Activated CD4-positive, alpha-beta T cell treated with anti-CD3 and anti-CD28 coated beads for 48 hours (primary cell): ENCODE measurements around the gene JAKMIP1.

Experiments used
- DNase-seq: peaks from one replicate; pipeline ENCODE4 v3.0.0-alpha.2; 2020

JAKMIP1 gene

GRCh38 chr4:6055436-6055835, 144.9 kb downstream of the JAKMIP1 start:
- DNase-seq = no peak

- DNase-seq = no peak
Measured at GRCh38 chr4:6055030-6055429, 145.3 kb downstream of the JAKMIP1 start.

DNA sequence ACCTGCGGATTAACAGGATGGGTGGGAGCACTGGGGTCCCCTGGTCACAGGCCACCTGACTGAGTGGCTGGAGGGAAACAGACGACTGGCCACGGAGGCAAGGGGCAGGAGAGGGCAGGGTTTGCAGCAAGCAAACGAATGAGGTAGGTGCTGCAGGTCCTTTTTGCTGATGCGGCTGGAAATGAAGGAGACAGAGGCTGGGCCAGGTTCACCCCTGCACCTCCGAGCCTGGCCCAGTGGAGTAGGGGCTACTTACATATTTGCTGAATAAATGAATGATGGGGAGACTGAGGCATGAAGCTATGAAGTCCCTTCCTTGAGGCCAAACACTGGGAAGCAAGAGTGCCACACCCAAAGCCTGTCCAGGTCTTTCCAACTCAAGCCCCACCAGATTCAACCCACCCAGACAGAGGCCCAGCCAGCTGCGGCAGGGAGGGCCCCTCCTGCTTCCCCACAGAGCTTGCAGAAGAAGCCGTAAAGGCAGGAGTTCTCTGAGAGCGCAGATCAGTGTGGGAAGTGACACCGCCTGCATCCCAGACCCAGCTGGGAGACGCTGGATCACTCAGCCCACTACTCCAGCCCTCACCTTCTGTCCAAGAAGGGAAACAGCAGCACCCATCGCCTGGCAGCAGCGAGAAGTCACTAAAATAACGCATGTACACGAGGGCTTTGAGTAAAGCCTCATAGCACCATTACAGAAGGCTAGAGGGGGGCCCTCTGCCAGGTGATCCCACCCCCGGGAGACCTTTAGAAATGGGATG, 146.0 kb downstream of the JAKMIP1 start:
- DNase-seq = no peak

GRCh38 chr4:6052679-6053078, 147.7 kb downstream of the JAKMIP1 start:
- DNase-seq = no peak

- no peak for DNase-seq
Measured at GRCh38 chr4:6050551-6050950, 149.8 kb downstream of the JAKMIP1 start.

DNA sequence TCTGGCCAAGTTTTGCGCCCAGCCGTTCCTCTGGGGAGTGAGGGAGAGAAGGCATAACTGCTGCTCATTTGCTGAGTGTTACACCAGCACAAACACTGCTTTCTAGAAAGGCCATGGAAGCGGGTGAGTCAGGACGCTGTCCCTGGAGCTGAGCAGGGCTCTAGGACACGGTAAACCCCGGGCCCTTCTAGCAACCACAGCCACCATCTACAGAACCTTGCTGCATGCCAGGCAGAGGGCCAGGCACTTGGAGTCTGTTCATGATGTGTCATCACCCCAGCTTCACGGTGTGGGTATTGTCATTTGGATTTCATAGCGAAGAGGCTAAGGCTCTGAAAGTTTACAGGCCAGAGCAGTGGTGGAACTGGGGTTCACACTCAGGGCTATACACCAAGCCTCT, 150.4 kb downstream of the JAKMIP1 start:
- DNase-seq = no peak

DNA sequence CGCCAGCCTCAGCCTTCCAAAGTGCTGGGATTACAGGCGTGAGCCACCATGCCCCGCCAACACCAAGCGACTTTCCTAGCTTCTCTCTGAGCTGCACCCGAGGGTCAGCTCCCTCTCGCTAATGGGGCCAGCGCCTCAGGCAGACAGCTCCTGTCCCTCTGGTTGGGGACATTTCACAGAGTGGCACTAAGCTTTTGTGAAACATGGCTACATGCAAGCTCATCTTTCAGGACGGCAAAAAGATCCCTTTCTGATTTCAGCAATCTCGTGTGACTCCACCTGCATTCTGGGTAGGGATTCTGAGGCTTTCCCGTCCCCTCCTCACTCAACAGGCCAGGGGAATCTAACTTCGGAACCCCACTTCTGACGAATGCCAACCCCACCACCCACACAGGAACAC, 151.1 kb downstream of the JAKMIP1 start:
- DNase-seq = no peak

GRCh38 chr4:6048537-6048936, 151.8 kb downstream of the JAKMIP1 start:
- DNase-seq = no peak

DNA sequence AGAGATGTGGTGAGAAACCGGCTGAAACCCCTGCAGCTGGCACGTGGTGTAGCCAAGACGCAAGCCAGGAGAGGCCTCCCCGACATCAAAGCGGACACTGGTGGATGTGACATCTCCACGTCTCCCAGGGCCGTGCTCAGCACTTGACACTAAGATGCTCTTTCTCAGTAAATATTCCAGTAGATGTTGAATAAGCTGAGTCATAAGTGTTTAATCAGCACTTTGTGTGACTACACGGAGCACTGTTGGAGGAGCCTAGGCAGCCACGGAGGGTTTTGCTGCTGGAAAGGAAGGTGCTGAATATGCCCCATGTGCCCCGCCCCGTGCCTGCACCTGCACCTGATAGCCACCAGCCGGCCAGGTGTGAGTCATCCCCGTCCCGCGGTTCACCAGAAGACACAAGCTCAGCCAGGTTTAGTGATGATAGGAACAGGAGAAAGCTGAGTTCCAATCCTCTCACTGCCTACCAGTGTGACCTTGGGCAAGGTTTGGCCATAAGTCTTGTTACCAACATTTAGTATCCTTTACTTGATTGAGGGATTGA, 153.1 kb downstream of the JAKMIP1 start:
- peak; percentile 27 for DNase-seq

DNA sequence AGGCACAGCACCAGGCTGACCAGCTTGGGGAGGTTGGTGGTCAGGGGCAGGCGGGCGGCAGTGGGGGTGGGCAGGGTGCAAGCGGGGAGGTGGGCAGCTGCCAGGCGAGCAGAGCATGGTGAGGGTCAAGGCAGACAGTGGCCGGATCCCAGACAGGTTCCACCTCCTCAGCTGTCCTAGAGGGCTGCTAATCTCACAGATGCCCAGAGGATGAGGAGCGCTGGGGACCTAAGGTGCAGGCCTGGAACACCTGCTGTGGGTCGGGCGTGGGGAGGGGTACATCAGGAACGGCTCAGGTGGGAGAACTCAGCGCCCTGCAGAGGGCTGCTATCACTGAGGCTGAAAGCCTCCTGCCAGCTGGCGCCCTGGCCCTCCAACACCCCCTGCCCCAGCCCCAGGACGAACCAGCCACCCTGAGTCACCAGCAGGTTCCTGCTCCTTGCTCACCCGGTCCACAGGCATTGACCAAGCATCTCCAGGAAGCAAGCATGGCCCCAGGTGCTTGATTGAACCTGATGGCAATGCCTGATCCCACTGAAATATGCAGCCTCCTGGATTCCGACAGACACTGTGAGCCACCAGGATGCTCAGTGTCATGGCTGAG, 153.7 kb downstream of the JAKMIP1 start:
- DNase-seq = no peak

DNA sequence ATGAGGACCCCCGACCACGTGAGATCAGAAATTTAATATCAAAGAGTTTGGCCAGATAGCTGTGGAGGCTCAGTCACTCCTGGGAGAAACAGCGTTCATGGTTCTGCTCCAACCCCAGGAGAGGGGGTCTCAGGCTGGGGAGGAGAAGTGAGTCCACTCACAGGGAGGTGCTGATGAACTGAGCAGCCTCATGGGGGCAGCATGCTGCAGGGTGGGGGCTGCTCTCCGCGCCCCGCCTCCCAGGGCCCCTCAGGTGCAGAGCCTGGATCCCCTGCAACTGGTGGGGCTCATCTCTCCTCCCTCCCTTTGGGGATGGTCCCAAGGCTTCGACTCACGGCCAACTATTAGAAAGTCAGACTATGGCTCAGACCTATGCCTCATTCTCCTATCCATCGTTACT, 155.5 kb downstream of the JAKMIP1 start:
- no peak for DNase-seq

GRCh38 chr4:6044276-6044675, 156.1 kb downstream of the JAKMIP1 start:
- DNase-seq = no peak

DNA sequence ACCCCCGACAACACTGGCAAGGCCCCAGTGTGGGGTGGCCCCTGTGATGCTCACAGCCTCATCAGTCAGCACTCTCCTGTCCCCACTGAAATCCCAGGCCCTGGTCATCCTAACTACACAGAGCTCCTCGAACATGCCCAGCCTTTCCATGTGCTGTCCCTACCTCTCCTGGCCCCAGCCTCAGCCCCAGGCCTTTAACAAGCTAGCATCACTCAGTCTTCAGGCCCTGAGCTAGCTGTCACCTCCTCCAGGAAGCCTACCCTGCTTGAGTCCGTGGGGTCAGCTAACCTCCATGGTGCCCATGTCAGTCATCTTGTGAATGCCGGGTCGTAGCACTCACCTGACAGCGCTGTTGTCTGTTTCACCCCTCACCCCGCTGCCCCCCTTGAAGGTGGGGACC, 156.5 kb downstream of the JAKMIP1 start:
- no peak for DNase-seq

DNA sequence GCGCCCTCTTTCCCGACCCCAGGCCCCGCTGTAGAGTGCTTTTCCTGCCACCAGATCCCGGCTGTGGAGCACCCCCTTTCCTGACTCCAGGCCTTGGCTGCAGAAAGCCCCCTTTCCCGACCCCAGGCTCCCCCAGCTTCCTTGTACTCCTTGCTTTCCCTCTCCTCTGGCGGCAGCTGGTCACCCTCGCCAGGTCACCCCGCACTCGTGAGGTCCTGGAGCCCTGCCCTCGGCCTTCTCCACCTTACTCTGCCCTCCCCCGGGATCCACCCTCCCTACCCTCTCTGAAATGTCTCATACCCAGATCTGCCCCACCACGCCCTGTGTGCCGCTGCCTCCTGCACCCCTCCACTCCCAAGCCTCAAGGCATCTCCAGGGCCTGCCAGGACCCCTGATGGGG, 157.2 kb downstream of the JAKMIP1 start:
- DNase-seq = no peak

GRCh38 chr4:6042293-6043063, 157.9 kb downstream of the JAKMIP1 start:
- no peak for DNase-seq

GRCh38 chr4:6041800-6042199, 158.5 kb downstream of the JAKMIP1 start:
- no peak for DNase-seq

DNA sequence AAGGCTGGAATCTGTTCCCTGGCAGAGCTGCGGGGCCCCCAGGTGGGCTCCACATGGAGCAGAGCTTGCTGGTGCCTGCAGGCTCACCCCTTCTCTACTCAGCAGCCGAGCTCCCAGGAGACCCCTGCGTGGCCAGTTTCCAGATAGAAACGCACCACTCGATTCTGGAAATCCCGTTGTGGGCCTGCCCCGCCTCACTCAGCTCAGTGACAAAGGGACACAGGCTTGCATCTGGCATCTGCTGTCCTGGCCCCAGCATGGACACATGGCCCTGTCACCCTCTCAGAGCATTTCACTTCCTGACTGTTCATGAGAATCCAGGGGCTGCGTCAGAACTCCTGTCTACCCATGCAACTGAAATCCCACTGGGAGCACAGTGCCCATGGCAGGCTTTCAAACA, 161.6 kb downstream of the JAKMIP1 start:
- DNase-seq = no peak

DNA sequence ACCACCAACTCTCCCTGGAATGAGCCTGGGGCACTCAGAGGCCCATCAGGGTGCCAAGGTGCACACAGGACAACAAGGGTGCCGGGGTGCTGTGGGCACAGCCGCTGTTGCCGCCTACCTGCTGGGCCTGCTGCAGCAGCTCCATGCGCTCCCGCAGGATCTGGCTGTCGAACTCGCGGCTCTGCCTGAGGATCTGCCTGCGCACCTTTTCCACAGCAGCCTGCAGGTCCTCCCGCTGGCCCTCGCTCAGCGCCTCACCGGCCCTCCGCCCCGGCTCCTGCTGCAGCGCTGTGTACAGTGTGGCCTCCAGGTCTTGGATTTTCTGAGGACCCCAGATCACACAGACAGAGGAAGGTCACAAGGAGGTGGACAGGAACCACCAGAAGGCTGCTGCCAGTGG, 164.6 kb downstream of the JAKMIP1 start:
- DNase-seq = no peak

DNA sequence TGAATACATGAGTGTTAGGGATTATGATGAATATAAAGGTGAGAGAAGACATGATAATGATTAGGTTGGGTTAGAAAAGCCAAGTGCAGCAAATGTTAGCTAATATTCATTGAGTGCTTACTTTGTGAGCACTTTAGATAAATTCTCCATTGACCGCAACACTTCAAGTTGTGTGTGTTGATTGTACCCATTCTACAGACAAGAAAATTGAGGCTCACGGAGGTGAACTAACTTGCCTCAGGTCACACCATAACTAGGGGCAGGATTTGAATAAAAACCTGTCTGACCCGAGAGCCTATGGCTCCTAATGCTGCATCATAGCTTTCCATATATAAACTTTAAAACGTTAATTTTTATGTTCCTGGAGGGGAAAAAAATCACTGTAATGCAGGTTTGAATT, 167.0 kb downstream of the JAKMIP1 start:
- DNase-seq = no peak

DNA sequence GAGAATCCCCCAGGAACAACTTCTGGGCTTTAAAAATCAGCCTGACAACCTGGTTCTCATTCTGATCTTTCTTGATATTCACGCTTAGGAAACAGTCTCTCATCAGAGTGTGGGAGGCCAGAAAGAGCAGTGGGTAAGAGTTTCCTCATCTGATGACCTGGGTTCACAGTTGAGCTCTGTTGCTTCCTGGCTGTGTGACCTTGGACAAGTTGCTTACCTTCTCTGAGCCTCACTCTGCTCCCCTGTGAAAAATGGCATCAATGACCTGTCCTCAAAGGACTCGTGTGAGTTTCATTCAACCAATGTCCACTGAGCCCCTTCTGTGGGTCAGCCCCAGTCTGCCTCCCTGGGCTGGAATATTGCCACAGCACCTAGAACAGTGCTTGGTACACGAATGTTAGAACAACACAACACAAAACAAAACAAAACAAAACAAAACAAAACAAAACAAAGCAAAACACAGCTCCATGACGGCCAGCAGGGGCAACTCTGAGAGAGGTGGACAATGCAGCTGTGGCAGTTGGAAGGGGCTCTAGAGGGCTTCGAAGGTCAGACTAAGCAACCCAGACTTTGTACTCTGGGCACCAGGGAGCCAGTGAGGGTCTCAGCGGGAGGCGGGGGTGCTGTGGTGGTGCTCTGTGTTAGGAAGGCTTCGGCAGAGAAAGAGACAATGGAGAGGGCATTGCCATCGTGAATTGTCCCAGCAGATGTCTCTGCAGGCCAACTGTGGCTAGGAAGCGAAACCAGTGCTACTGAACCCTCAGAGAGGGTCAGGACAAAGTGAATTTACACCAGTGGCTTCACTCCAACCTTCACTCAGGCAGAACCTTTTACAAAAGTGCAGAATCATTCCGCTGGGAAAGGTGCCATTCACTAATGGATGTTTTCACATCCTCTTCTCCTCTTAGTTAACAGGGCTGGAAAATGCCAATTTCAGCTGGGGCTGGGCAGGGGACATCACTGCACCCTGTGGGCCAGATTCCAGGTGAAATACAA, 167.8 kb downstream of the JAKMIP1 start:
- DNase-seq = no peak

GRCh38 chr4:6031846-6032245, 168.5 kb downstream of the JAKMIP1 start:
- DNase-seq = no peak

DNA sequence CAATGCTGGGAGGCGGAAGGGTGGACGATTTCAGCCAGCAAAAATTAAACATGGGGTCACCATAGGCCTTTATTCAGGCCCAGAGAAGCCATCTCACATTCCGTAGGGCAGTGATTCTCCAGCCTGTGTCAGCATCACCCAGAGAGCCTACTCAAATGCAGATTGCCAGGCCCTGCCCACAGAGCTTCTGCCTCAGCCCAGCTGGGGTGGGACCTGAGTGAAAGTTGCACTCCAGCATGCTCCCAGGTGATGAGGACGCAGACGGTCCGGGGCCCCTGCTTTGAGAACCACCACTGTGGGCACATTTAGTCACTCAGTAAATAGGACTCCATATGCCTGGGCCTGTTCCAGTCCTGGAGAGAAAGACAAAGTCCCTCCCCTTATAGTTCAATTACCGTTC, 169.7 kb downstream of the JAKMIP1 start:
- DNase-seq = no peak

GRCh38 chr4:6029254-6029653, 171.1 kb downstream of the JAKMIP1 start:
- no peak for DNase-seq
